ENCODE data around the gene PRDM16. TPM values are rescaled to one million over a fixed set of nuclear protein-coding genes. Genes with fewer than 3 reads are reported as not detected.

The PRDM16 gene
- total and polyA plus RNA-seq, 2 of the 8 experiments (the other 6 are each of a cell fraction or from before 2014, with no cell fraction given) = 0.39 to 0.43 TPM

- TF ChIP-seq CHD7 (IDR thresholded peaks at IDR 0.05; ENCODE audit: insufficient replicate concordance, low read length) (no peak), EZH2 (IDR thresholded peaks at IDR 0.05; ENCODE audit: low read depth, low read length, severe bottlenecking) (no peak), KDM5A (IDR thresholded peaks at IDR 0.05; ENCODE audit: low read length) (no peak), ATF2 (IDR thresholded peaks at IDR 0.05; ENCODE audit: low read length) (no peak), SP2 (IDR thresholded peaks at IDR 0.05; ENCODE audit: low read length) (no peak), RNF2 (IDR thresholded peaks at IDR 0.05; ENCODE audit: borderline replicate concordance, low read depth, low read length, missing control alignments, poor library complexity, severe bottlenecking) (no peak), RBBP5 (IDR thresholded peaks at IDR 0.05; ENCODE audit: borderline replicate concordance, low read depth, low read length) (no peak)
Observed at GRCh38 chr1:3323021-3323795, 254.2 kb downstream of the PRDM16 start (continued).

All from H1 (cell line).